Measurements from ENCODE around the gene OR10A6. TPM values are rescaled to one million over a fixed set of nuclear protein-coding genes. Genes with fewer than 3 reads are reported as not detected.

OR10A6 gene
- total and polyA plus RNA-seq, 10 of the 15 experiments (the other 5 are each of a cell fraction or from before 2014, with no cell fraction given) = not detected

GRCh38 chr11:7911011-7911410 is 20.1 kb downstream of the OR10A6 start (continued):
- TF ChIP-seq, protein P1, sequence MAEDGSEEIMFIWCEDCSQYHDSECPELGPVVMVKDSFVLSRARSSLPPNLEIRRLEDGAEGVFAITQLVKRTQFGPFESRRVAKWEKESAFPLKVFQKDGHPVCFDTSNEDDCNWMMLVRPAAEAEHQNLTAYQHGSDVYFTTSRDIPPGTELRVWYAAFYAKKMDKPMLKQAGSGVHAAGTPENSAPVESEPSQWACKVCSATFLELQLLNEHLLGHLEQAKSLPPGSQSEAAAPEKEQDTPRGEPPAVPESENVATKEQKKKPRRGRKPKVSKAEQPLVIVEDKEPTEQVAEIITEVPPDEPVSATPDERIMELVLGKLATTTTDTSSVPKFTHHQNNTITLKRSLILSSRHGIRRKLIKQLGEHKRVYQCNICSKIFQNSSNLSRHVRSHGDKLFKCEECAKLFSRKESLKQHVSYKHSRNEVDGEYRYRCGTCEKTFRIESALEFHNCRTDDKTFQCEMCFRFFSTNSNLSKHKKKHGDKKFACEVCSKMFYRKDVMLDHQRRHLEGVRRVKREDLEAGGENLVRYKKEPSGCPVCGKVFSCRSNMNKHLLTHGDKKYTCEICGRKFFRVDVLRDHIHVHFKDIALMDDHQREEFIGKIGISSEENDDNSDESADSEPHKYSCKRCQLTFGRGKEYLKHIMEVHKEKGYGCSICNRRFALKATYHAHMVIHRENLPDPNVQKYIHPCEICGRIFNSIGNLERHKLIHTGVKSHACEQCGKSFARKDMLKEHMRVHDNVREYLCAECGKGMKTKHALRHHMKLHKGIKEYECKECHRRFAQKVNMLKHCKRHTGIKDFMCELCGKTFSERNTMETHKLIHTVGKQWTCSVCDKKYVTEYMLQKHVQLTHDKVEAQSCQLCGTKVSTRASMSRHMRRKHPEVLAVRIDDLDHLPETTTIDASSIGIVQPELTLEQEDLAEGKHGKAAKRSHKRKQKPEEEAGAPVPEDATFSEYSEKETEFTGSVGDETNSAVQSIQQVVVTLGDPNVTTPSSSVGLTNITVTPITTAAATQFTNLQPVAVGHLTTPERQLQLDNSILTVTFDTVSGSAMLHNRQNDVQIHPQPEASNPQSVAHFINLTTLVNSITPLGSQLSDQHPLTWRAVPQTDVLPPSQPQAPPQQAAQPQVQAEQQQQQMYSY (CRISPR knock-in tag; IDR thresholded peaks at IDR 0.05) = no peak
- TF ChIP-seq LARP7 (IDR thresholded peaks at IDR 0.05) (no peak), RBBP5 (conservative IDR thresholded peaks at IDR 0.05) (no peak), CEBPB (IDR thresholded peaks at IDR 0.05; ENCODE audit: borderline replicate concordance in 1 of 2, low read depth in 2 of 2, low read length in 2 of 2) (no peak), FOXK2 (IDR thresholded peaks at IDR 0.05) (no peak)

- BruUV-seq (replicated peaks) = no TSS peak
- ATAC-seq (no peak), FAIRE-seq (no peak), DNase-seq (ENCODE audit: low read depth, low spot score) (no peak)
- Histone ChIP-seq H3K9ac (ENCODE audit: control insufficient read depth, insufficient read depth, low read length) (no peak overlapping the region), H3K4me1 (ENCODE audit: control insufficient read depth, insufficient read depth, low read length) (no peaks in the 10 kb centered on the region), H3K27me3 (replicated peaks in 1 of 2; ENCODE audit: control insufficient read depth in 2 of 2, insufficient read depth in 2 of 2, low read length in 1 of 2) (peaks cover 0 to 2% of the 10 kb centered on the region in 2 experiments; a peak in 2 of 4 replicates), H3K36me3 (ENCODE audit: control insufficient read depth in 2 of 2, insufficient read depth in 2 of 2, low read length in 1 of 2) (no peaks in the 10 kb centered on the region), H2AFZ (ENCODE audit: control insufficient read depth, low read depth, low read length) (no peak overlapping the region), H3K4me3 (no peak overlapping the region), H3K27ac (ENCODE audit: control insufficient read depth, insufficient read depth) (no peak overlapping the region), H3K79me2 (ENCODE audit: control insufficient read depth, insufficient read depth, low read length) (no peaks in the 10 kb centered on the region), H3K4me2 (ENCODE audit: control insufficient read depth, insufficient read depth) (no peak overlapping the region), H3K9me3 (replicated peaks; ENCODE audit: control insufficient read depth, insufficient read depth, low read length) (no peaks in the 10 kb centered on the region), H4K20me1 (ENCODE audit: control insufficient read depth, insufficient read depth) (no peaks in the 10 kb centered on the region)
- in situ Hi-C loops (cut with MboI) = no loop called here
- intact Hi-C loops (cut with micrococcal nuclease; ENCODE audit: unreplicated experiment) = no loop called here
- CTCF ChIA-PET = interaction anchor here (0.6 to 2.8 kb wide), 4 partner anchors 10 to 186 kb away, joined by 3 to 8 read pairs (median 6); partner anchors contain the start of gene EIF3F
- WGBS (ENCODE audit: insufficient coverage, insufficient replicate concordance, low lambda C conversion rate, missing lambda C conversion rate) = 0% methylated on average over 2 of the region's 2 CpGs
- POLR2A ChIA-PET = no interaction called here
- SMC1A ChIA-PET (ENCODE audit: uncharacterized antibody, unreplicated experiment) = interaction anchor here (0.8 kb wide), 1 partner anchor 77 kb away, joined by 3 read pairs; the partner anchor contains the start of gene EIF3F
- RAD21 ChIA-PET (ENCODE audit: unreplicated experiment) = interaction anchor here (1.2 kb wide), 1 partner anchor 76 kb away, joined by 8 read pairs; the partner anchor contains the start of gene EIF3F
- no peak for TF ChIP-seq CREM (IDR thresholded peaks at IDR 0.05; ENCODE audit: low read depth)
- TF ChIP-seq STAT3 (IDR thresholded peaks at IDR 0.05; ENCODE audit: low read depth, low read length) = no peak
- no peak for TF ChIP-seq RELA (IDR thresholded peaks at IDR 0.05; ENCODE audit: borderline replicate concordance, partially characterized antibody)
- TF ChIP-seq PML (IDR thresholded peaks at IDR 0.05; ENCODE audit: low read length) = no peak
- no peak for TF ChIP-seq NFIC (IDR thresholded peaks at IDR 0.05; ENCODE audit: low read depth, low read length)
- TF ChIP-seq NKRF (conservative IDR thresholded peaks at IDR 0.05) = no peak
- TF ChIP-seq, protein P2, sequence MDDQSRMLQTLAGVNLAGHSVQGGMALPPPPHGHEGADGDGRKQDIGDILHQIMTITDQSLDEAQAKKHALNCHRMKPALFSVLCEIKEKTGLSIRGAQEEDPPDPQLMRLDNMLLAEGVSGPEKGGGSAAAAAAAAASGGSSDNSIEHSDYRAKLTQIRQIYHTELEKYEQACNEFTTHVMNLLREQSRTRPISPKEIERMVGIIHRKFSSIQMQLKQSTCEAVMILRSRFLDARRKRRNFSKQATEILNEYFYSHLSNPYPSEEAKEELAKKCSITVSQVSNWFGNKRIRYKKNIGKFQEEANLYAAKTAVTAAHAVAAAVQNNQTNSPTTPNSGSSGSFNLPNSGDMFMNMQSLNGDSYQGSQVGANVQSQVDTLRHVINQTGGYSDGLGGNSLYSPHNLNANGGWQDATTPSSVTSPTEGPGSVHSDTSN (IDR thresholded peaks at IDR 0.05; ENCODE audit: insufficient replicate concordance, low read depth, low read length) = no peak
- no peak for TF ChIP-seq FOXM1 (IDR thresholded peaks at IDR 0.05; ENCODE audit: low read depth, low read length)
- no peak for TF ChIP-seq FOS (IDR thresholded peaks at IDR 0.05; ENCODE audit: borderline replicate concordance, extremely low read depth, insufficient read length)
- TF ChIP-seq SMAD1 (IDR thresholded peaks at IDR 0.05; ENCODE audit: low read depth, partially characterized antibody) = no peak
Measured at GRCh38 chr11:7910286-7910788, 20.7 kb downstream of the OR10A6 start.

Measured in GM12878 (cell line).